HG03025 (cell line): Measurements from ENCODE around the gene CLCN6.

ENCODE experiments used
- ATAC-seq: cut with Tn5 transposase; IDR thresholded peaks from one replicate; pipeline ENCODE4 v1.9.1; 2021; ENCODE audit warnings: mild to moderate bottlenecking, moderate library complexity; ENCODE audit not compliant: unreplicated experiment, low FRiP score

Gene CLCN6, protein sequence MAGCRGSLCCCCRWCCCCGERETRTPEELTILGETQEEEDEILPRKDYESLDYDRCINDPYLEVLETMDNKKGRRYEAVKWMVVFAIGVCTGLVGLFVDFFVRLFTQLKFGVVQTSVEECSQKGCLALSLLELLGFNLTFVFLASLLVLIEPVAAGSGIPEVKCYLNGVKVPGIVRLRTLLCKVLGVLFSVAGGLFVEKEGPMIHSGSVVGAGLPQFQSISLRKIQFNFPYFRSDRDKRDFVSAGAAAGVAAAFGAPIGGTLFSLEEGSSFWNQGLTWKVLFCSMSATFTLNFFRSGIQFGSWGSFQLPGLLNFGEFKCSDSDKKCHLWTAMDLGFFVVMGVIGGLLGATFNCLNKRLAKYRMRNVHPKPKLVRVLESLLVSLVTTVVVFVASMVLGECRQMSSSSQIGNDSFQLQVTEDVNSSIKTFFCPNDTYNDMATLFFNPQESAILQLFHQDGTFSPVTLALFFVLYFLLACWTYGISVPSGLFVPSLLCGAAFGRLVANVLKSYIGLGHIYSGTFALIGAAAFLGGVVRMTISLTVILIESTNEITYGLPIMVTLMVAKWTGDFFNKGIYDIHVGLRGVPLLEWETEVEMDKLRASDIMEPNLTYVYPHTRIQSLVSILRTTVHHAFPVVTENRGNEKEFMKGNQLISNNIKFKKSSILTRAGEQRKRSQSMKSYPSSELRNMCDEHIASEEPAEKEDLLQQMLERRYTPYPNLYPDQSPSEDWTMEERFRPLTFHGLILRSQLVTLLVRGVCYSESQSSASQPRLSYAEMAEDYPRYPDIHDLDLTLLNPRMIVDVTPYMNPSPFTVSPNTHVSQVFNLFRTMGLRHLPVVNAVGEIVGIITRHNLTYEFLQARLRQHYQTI

DNA sequence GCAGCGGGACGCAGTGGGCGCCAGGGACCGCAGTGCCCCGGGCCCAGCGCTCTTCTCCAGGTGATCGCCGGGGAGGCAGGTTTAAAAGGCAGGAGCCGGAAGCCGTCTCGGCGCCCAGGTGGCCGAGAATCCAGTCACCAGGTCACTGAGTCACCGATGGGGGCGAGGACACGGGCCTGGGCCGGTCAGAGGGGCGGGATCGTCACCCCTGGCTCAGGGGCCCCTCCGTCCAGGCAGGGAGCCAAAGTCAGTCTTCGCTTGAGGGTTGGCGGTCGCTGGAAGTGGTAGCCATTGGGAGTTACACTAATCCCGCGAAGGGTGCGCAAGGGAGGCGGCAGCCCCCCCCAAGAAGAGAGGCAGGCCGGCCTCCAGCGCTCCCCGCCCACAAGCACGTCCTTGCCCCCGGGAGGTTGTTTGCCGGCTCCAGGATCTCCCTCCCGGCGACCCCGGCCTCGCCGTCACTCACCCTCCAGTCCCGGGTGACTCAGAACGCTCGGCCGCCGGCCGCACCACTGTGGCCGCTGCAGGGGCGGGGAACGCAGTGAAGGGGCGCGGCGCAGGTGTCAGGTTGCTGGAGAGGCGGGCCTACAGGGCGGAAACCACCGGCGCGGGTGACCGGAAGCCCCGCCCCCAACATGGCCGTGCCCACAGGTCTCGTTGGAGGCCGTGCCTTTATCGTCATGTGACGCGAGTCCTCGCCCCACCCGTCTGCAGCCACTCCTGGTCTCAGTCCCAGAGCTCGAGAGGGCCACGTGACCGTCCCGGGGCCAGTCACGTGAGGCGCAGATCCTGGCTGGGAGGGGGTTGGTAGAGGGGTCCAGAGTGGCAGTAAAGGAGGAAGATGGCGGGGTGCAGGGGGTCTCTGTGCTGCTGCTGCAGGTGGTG is at the start of gene CLCN6, which contains the start of gene MTHFR:
TSS of gene CLCN6 (plus strand) at position 770 of the 885 bp plus-strand sequence. CDS start at position 842, 72 bp downstream.
TSS of gene MTHFR (minus strand) at position 543 of the 885 bp plus-strand sequence. CDS start 2,848 bp downstream, outside the sequence.
- peak; percentile 84 for ATAC-seq

DNA sequence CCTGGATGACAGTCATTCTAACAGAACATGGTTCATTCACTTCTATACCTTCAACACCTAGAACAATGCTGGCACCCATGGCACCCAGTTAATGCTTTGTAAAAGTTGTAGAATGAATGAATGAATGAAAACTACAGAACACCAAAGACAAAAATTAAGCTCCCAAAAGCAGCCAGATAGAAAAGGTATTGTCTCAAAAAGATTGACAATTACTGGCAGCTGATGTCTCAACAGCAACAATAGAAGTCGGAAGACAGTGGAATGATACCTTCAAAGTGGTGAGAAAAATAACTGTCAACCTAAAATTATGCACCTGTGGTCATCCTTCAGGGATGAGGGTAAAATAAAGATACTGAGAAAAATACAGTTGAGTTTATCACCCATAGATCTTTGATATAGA is 48.9 kb upstream of the CLCN6 start:
- ATAC-seq = no peak

GRCh38 chr1:11759791-11760190 is 46.2 kb upstream of the CLCN6 start:
- no peak for ATAC-seq

GRCh38 chr1:11761285-11761684 is 44.7 kb upstream of the CLCN6 start:
- no peak for ATAC-seq

DNA sequence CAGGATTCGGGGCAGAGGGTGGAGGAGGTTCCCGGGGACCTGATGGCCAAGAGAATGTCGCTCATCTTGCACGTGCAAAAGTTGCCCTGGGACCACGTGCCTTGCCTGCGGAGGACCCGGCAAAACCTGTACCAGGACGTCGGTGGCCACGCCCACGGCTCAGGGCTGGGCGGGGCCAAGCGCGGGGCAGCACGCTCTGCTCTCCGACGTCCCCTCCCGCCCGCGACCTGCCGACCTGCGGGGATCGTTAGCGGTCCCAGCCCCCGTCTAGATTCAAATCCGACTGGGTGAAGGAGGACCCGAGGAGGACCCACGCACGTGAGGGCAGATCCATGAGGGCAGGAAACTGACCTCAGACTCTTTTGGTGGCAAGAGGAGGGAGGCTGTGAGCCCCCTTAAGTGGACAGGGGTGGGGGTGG is 44.0 kb upstream of the CLCN6 start, which contains the start of gene C1orf167:
TSS of gene C1orf167 (plus strand) at position 206 of the 419 bp plus-strand sequence. CDS start 2,208 bp downstream, outside the sequence.
- no peak for ATAC-seq

DNA sequence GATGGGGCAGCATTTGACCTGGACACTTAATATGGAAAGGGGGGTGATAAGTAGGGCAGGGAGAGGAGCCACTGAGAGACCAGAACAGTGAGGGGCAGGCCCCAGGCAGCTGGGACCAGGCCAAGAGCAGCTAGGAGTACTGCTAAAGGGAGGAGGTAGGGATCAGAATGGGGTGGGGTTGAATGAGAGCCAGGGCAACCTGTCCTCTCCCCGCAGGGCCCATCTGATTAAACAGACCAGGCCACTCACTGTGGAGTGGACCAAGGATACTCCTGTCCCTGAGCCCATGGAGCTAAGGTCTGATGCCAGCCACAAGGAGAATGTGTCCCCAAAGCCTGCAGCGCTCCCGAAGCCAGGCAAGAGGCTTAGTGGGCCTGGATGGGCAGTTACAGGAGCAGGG is 41.9 kb upstream of the CLCN6 start:
- no peak for ATAC-seq

- no peak for ATAC-seq
Measured at GRCh38 chr1:11764519-11764918, 41.5 kb upstream of the CLCN6 start.

- ATAC-seq = no peak
Measured at GRCh38 chr1:11765661-11766428, 40.1 kb upstream of the CLCN6 start.

GRCh38 chr1:11766429-11766776 is 39.6 kb upstream of the CLCN6 start:
- no peak for ATAC-seq

DNA sequence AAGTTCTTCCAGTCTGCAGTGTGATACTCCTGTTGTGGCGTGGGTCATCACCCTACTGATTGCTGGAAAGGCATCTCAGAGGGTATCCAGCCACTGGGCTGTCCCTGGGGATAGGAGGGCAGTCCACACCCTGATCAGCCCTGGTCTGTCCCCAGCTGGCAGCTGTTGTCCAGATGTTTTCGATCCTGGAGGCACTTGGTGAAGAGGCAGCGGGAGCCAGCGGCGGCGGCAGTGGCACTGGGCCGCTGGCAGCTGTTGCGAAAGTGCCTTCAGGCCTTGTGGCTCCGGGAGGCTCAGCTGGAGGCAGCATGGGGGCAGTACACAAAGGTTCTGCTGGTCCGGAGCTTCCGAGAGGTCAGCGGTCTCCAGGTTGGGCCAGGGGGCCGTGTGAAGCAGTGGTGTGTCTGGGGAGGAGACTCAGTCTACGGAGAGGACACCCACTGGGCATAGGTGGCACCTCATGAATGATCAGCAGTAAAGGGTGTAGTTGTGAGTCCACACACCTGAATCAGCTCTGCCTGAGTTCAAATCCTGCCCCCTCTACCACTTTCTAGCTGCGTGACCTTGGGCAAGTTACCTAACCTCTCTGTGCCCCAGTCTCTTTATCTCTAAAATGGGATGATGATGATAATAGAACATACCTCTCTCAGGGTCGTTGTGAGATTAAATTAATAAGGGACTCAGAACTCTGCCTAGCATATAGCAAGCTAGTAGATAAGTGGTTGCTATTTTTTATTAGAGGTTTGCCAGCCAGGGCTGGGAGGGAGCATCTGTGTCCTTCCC is 37.9 kb upstream of the CLCN6 start:
- no peak for ATAC-seq

DNA sequence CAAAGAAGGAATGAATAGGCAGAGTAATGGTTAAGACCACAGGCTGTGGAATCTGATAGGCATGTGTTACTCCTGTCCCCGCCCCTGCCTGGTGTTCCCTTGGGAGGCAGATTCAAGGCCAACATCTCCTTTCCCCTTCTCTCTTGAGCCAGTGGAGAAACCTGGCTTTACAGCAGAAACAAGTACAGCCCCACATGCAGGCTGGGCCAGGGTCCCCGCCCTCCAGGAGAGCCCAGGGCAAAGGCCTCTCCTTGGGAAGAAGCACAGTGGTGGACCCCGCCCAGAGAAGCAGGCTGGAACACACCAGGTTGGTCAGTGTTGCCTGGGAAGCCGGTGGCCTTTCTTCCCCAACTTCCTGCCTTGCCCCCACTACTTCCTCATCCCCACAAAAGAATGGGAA is 37.2 kb upstream of the CLCN6 start:
- ATAC-seq = no peak

DNA sequence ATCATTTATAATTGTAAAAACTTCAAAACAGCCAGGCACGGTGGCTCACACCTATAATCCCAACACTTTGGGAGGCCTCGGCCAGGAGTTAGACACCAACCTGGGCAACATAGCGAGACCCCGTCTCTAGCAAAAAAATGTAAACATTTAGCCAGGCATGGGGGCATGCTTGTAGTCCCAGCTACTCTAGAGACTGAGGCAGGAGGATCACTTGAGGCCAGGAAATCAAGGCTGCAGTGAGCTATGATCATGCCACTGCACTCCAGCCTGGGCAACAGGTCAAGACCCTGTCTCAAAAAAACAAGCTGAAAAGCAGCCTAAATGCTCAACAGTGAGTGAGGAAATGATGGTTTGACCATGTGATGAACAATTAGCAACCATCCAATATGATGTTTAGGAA is 36.7 kb upstream of the CLCN6 start:
- no peak for ATAC-seq

GRCh38 chr1:11770011-11770410 is 36.0 kb upstream of the CLCN6 start:
- no peak for ATAC-seq

GRCh38 chr1:11771481-11772043 is 34.4 kb upstream of the CLCN6 start:
- ATAC-seq = no peak

DNA sequence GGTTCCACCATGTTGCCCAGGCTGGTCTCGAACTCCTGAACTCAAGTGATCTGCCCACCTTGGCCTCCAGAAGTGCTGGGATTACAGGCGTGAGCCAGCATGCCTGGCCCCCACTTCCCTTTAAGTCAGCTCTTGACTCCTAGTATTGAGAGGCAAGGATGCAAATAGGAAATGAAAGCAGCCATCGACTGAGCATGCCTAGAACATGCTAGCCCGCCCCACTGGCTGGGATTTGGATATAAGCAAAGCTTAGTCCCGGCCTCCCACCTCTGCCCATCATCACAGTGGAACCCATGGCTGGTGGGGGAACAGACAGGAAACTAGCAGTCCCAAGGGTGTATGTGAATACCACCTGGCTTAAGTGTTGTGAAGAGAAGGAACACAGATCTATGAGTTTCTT is 33.5 kb upstream of the CLCN6 start:
- no peak for ATAC-seq

GRCh38 chr1:11774753-11775152 is 31.2 kb upstream of the CLCN6 start:
- no peak for ATAC-seq

GRCh38 chr1:11777658-11778322 is 28.2 kb upstream of the CLCN6 start:
- ATAC-seq = no peak

DNA sequence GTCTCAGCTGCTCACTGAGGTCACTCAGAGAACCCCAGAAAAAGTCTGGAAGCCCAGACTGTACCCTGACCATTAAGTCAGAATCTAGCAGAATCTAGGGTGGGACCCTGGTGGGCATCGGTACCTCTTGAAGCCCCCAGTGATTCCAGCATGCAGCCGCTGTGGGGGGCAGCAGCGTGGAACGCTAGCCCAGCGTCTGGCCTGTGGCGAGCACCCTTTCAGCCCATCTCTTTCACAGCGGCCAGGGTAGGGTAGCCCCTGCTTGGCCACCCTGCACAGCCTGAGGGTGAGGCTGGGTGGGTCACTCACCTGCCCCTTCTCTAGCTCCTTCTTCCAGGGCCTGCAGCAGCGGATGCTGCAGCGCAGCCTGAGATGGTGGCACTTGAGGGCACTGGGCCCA is 27.7 kb upstream of the CLCN6 start:
- no peak for ATAC-seq
